GM19025 (cell line): Measurements from ENCODE around the gene CAV2.

Experiments
- ATAC-seq: cut with Tn5 transposase; IDR thresholded peaks from one replicate; pipeline ENCODE4 v1.9.1; 2021; ENCODE audit warnings: mild to moderate bottlenecking, low read depth, moderate library complexity; ENCODE audit not compliant: unreplicated experiment

The CAV2 gene

GRCh38 chr7:116521046-116521664 is 21.6 kb downstream of the CAV2 start:
- ATAC-seq, result no peak

DNA sequence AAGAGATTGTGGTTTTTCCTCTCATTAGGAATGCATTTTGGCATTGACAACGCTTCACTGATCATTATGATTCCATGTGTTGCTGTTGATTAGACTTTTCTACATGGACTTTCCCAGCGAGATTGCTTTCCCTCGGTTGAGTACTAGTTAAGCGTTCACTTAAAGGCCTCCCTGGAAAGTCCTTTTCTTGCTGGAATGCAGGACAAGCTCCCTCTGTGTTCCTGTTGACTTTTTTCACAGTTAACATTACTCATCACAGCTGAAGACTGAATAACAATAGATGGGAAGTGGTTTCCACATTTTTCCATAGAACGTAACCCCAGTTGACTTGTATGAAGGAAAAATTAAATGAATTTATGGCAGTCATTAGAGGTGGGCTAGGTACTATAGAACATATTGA is 22.7 kb downstream of the CAV2 start:
- no peak for ATAC-seq

DNA sequence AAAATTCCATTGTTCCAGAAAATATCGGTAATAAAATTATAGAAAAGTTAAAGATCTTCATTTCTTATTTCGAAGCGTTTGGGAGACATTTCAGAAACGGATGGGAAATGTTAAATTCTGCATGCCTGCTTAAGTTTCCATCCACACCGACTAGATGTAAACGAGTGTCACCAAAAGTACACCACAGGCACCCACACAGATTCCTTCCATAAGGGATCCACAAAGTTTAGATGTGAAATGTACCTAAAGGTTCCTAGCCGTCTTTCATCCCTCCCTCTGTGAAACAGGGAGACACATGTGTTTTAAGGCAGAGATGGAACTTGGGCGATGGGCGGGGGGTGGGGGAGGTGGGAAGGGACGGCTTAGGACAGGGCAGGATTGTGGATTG is 24.7 kb downstream of the CAV2 start:
- no peak for ATAC-seq

DNA sequence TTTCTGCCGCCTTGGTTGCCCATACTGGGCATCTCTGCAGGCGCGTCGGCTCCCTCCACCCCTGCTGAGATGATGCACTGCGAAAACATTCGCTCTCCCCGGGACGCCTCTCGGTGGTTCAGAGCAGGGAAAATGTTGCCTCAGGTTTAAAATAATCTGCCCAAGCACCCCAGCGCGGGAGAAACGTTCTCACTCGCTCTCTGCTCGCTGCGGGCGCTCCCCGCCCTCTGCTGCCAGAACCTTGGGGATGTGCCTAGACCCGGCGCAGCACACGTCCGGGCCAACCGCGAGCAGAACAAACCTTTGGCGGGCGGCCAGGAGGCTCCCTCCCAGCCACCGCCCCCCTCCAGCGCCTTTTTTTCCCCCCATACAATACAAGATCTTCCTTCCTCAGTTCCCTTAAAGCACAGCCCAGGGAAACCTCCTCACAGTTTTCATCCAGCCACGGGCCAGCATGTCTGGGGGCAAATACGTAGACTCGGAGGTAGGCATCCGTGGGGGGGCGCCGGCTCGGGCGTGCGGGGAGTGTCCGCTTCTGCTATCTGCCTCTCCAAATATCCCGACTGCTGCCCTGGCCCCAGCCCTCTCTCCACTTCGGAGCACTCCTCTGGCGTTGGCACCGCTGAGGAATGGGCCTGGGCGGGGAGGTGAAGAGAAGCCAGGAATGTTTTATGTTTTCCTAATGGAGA is 25.2 kb downstream of the CAV2 start, which contains the start of gene CAV1:
TSS of gene CAV1 (plus strand) at position 428 of the 689 bp plus-strand sequence. CDS start at position 455, 27 bp downstream.
- no peak for ATAC-seq

GRCh38 chr7:116525298-116525912 is 25.9 kb downstream of the CAV2 start:
- ATAC-seq, result peak; percentile 36

DNA sequence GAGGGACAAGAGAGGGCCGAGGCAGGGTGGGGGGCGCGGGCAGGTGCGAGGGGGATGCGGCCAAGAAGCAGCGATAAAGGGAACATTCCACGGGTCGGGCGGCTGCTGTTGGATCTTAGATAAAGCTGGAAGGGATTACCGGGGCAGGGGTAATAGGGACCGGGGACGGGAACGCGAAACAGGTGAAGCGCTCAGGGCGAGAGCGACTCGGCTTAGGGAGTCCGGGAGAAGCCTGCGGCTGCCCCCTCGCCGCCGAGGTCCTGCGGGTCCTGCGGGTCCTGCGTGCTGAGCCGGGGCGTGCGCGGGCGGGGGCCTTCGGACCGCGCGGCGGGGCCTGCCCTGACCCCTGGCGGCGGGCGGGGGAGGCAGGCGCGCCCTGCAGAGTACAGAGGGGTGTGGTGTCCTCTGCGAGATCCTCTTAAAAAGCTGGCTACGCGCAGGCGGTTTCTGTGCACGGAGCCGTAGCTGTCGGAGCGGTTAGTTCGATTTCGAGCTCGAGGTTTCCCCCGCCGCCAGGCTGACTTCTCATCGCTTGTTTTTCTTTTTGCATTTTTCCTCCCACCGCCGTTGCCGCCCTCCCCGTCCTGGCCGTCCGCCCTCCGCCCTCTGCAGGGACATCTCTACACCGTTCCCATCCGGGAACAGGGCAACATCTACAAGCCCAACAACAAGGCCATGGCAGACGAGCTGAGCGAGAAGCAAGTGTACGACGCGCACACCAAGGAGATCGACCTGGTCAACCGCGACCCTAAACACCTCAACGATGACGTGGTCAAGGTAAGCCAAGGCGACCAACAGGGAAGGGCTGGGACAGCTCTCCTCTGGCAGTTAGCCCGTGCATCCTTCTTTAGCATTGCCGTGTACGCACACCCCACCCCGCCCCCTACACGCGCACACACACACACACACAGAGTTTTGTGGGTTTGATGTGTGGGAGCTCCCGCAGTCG is 26.6 kb downstream of the CAV2 start:
- peak; percentile 90 for ATAC-seq

- ATAC-seq, result no peak
These were observed 27.4 kb downstream of the CAV2 start for GRCh38 chr7:116526897-116527296.

DNA sequence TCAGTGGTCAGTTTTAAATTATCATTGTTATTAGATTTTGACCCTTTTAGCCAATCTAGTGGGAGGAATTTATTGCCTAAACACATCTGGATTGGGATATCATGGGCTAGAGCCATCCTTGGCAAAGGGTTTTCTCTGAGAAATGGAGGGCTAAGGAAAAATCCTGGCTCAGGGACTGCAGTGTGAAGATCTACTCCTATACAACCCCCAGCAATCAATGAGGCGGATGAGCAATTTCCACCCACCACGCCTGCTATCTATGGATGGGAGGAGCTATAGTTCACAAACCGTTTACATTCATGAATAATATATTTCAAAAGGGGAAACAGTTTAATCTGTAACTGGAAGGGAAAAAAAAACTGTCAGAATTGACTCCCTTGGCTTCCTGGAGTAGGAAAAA is 28.0 kb downstream of the CAV2 start:
- ATAC-seq, result no peak

- no peak for ATAC-seq
These were observed 28.7 kb downstream of the CAV2 start for GRCh38 chr7:116528008-116528789.

GRCh38 chr7:116529250-116529649 is 29.7 kb downstream of the CAV2 start:
- no peak for ATAC-seq

DNA sequence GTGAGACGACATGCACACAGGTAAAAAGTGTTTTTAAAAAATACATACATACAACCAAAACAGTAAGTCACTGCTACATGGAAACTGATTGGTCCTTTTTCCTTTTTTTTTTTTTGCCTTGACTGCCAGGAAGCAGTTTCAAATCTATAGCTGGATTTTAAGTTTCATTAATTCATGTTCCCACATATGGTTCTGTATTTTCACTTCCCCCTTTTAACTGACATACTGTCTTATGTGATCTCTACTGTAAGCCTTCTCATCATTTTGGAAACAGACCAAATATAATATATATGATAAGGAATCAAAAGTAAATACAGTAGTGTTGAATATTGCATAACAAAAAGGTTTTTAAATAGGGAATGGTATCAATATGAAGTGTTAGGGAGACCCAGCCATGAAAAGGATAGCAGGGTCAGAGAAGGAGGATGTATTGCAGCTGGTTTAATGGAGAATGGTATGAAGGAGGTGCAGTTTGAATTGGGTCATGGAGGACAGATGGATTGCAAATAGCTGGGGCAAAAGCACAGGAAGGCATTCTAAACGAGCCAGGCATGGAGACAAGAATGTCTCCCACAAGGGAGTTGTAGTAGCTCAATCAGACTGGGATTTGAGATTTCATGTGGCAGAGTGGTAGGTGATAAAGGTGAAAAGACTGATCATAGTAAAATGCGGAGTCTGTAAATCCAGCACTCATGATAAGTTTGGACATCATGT is 30.7 kb downstream of the CAV2 start:
- ATAC-seq, result no peak

- no peak for ATAC-seq
These were observed 32.7 kb downstream of the CAV2 start for GRCh38 chr7:116532102-116532688.

DNA sequence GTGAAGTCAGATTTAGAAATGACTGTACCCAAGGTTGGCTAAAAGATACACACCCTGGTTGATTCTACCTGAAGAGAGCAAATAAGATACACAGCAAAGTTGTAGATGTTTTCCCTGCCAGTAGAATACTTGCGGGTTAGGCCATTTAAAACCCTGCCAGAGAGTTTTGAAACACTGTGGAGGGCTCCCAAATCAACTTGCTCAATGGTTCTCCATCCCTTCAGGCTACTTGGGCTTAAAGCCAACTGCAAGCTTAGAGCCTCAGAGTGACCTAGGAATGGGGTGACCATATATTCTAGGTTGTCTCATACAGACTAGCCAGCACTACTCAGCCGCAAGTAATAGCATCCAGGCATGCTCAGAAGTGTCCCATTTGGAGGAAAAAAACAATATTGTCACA is 35.3 kb downstream of the CAV2 start:
- ATAC-seq, result no peak

DNA sequence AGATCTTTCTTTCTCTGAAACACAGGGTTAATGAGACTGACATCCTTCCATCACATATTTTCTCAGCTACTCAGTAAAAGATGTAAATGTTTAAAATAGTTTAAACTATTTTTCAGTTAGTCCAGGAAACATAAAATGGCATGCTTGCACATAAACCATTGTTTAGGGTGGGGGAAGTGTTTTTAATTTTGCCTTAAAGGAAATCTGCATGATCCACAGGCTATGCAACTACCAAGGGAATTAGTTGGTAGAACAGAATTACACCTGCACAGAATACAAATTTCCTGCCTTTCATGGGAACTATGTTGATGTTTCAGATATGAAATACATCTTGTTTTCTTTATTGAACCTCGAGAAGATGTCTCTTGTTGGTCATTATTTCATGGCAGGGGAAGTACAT is 35.9 kb downstream of the CAV2 start:
- ATAC-seq, result no peak

DNA sequence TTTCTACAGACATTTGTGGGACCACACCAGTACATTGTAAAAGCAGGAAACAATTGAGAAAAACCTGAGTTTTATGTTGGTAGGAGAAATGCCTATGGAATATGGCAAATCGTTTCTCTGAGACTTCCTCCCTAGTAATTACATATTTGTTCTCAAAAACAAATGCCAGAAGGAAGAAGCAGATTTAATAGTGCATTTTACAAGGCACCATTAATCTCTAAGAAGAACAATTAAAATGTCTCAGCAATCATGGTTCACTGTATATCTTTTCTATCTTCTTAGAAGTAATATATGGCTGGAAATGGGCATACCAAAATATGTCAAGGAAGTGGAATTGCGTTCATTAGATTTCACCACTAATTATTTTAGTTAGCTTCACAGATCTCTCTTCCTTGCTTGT is 38.6 kb downstream of the CAV2 start:
- no peak for ATAC-seq

GRCh38 chr7:116539879-116540278 is 40.3 kb downstream of the CAV2 start:
- no peak for ATAC-seq

DNA sequence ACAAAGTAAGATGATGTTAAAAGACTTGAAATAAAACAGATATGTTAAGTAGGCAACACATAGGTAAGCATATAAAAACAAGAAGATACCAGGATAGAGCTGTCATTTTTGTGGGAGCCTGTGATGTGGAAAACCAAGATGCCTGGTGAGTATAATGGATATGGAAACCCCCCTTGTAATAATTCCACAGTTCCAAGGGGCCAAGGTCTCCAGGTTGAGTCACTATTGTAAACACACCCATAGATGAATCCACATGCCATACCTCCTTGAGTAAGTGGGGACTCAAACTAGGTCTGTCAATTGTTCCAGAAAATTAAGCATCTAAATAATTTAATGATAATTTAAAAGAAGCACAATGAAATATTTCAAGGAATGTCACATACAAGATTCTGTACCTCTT is 41.2 kb downstream of the CAV2 start:
- ATAC-seq, result no peak

DNA sequence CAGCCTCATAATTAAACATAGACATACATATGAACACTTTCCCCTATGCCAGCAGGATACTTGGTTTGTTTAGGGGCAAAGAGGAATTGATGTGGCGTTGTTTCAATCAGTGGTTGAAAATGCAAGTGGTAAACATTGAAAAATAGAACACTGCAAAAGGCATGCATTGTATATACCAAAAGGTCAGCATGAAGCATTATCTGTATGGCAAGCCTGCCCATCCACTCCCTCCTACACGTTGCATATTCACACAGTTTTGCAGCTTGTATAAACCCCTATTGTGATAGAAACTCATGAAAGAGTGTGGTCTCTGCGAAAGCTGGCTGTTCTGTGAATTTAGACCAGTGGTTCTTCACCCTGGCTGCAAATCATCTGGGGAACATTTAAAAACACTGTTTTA is 42.4 kb downstream of the CAV2 start:
- ATAC-seq, result no peak

DNA sequence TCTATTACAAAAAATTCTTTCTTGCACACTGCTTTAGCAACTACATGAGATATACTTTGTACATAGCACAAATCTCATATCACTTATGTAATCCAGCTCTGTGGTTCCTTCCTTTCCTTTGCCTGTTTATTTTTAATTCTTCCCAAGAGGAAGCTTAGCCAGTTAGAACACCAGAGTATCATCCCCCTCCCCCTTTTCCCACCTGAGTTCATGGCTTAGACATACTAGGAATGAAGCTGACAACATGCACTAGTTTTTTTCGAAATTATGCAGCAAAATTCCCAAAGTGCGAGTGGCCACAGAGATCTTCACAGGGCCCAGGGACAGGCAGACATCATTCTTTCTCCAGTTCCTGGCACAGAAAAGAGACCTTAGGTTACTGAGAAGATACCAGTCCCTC is 43.1 kb downstream of the CAV2 start:
- ATAC-seq, result no peak
